PC-9 (cell line): Measurements from ENCODE around the gene RREB1. TPM values are rescaled to one million over a fixed set of nuclear protein-coding genes. Genes with fewer than 3 reads are reported as not detected.

Experiments
- BruUV-seq: library from RNA; stranded (reverse); fragments of 400-500 nt; replicated peaks from 2 replicates; lab custom pipeline; 2021; lab: Mats Ljungman, UMichigan
- CTCF ChIA-PET: fragments of 300-600 bp; sonication (Branson Sonifier 250); formaldehyde crosslinking; loops from one replicate; lab custom pipeline; 2022; ENCODE audit warnings: antibody characterized with exemption; lab: Charles Lee
- POLR2A ChIA-PET: fragments of 300-600 bp; sonication (Branson Sonifier 250); formaldehyde crosslinking; loops from one replicate; lab custom pipeline; 2022; ENCODE audit warnings: antibody characterized with exemption; ENCODE audit not compliant: unreplicated experiment; lab: Charles Lee
- DNase-seq, 2 experiments: peaks; one replicate each; pipeline versions ENCODE4 v3.0.0 to v3.0.0-alpha.2; 2015 to 2022; ENCODE audit warnings: mixed read lengths in 1 of 2
- H2AFZ ChIP-seq: fragments of 200-600 bp; sonication (generic); 2 replicates; pipeline ENCODE4 v1.8.1; 2017; ENCODE audit warnings: antibody characterized with exemption
- H3F3A ChIP-seq: fragments of 200-600 bp; sonication (generic); 2 replicates; pipeline ENCODE4 v1.8.1; 2017; ENCODE audit warnings: antibody characterized with exemption, mild to moderate bottlenecking, low read depth; ENCODE audit not compliant: insufficient read depth
- H3K27ac ChIP-seq: fragments of 200-600 bp; sonication (generic); 2 replicates; pipeline ENCODE4 v1.6.1; 2016; ENCODE audit warnings: mixed run types
- H3K27me3 ChIP-seq: fragments of 200-600 bp; sonication (generic); 2 replicates; pipeline ENCODE4 v1.6.1; 2016; ENCODE audit warnings: low read depth, mixed run types; ENCODE audit not compliant: insufficient read depth
- H3K36me3 ChIP-seq: fragments of 200-600 bp; sonication (generic); 2 replicates; pipeline ENCODE4 v1.6.1; 2016; ENCODE audit warnings: low read depth, mixed run types
- H3K4me1 ChIP-seq: fragments of 200-600 bp; sonication (generic); replicated peaks from 2 replicates; pipeline ENCODE4 v1.6.1; 2016; ENCODE audit warnings: mixed run types; ENCODE audit not compliant: insufficient read depth
- H3K4me2 ChIP-seq: fragments of 200-600 bp; sonication (generic); 2 replicates; pipeline ENCODE4 v1.6.1; 2017; ENCODE audit warnings: mixed run types
- H3K4me3 ChIP-seq: fragments of 200-600 bp; sonication (generic); 2 replicates; pipeline ENCODE4 v1.6.1; 2016; ENCODE audit warnings: mixed run types
- H3K79me2 ChIP-seq: fragments of 200-600 bp; sonication (generic); 2 replicates; pipeline ENCODE4 v1.6.1; 2017; ENCODE audit warnings: low read depth, mixed run types
- H3K9me2 ChIP-seq: fragments of 200-600 bp; sonication (generic); 2 replicates; pipeline ENCODE4 v1.8.1; 2017; ENCODE audit warnings: mild to moderate bottlenecking; ENCODE audit not compliant: insufficient read depth
- H3K9me3 ChIP-seq: fragments of 200-600 bp; sonication (generic); 2 replicates; pipeline ENCODE4 v1.8.1; 2016; ENCODE audit warnings: low read depth; ENCODE audit not compliant: insufficient read depth
- H4K20me1 ChIP-seq: fragments of 200-600 bp; sonication (generic); 2 replicates; pipeline ENCODE4 v1.8.1; 2017; ENCODE audit not compliant: insufficient read depth
- EZH2 ChIP-seq: fragments of 200-600 bp; sonication (generic); IDR thresholded peaks from 2 replicates; pipeline ENCODE4 v1.8.0; 2017; ENCODE audit warnings: antibody characterized with exemption, low read depth
- intact Hi-C: fragments of 100-400 bp; cut with micrococcal nuclease; formaldehyde crosslinking; loops from one replicate; pipeline ENCODE4 v1.10.0; 2022; ENCODE audit not compliant: unreplicated experiment
- total RNA-seq: library from RNA; stranded (reverse); gene quantifications from 2 replicates; pipeline ENCODE4 v1.2.3, GENCODE V29; 2021
- TF ChIP-seq, protein P1 (sequence below): fragments of 200-600 bp; sonication (generic); conservative IDR thresholded peaks from 2 replicates; pipeline ENCODE4 v1.6.1; 2017; ENCODE audit warnings: mixed run types, antibody characterized with exemption, mild to moderate bottlenecking, moderate library complexity

The RREB1 gene
- total RNA-seq, 1 experiment from 2014 or later, result 38.4 TPM

DNA sequence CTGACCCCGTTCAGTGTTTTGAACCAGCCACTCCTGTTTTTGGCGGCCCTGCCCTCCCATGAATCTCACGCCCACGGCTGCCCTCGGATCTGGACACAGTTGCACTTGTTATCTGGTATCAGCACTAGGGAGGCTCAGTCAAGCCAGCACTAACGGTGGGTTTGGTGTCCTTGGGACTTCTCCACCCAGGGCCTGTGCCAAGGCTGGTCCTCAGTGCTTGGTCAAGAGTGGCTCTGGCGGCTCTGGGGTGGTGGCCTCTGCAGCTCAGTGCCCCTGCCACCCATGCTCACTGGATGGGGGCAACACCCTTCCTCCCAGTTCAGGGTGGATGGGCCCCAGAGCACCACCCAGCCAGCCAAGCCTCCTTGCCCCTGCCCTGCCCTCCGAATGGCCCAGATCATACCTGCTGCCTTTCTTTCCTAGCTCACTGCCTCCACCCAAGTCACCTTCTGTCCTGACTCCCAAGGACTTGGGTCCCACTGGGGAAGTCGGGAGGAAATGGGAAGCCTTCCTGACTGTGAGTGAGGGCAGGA lies 150.5 kb downstream of the RREB1 start:
- Histone ChIP-seq H3F3A (no peaks in the 10 kb centered on the region), H3K4me2 (no peak overlapping the region), H3K27me3 (no peaks in the 10 kb centered on the region), H2AFZ (no peak overlapping the region), H3K36me3 (no peaks in the 10 kb centered on the region), H3K27ac (no peak overlapping the region), H3K4me1 (peaks cover 7% of the 10 kb centered on the region), H3K9me3 (no peaks in the 10 kb centered on the region), H4K20me1 (no peaks in the 10 kb centered on the region), H3K9me2 (no peaks in the 10 kb centered on the region), H3K79me2 (no peaks in the 10 kb centered on the region), H3K4me3 (no peak overlapping the region)
- intact Hi-C loops, result no loop called here
- ChIA-PET POLR2A (no interaction called here), CTCF (interaction anchor here (0.5 kb wide), 1 partner anchor 559 kb away, joined by 3 read pairs; no protein-coding TSS in a partner anchor)
- BruUV-seq, result no TSS peak
- no peak for DNase-seq
- TF ChIP-seq, protein P1, sequence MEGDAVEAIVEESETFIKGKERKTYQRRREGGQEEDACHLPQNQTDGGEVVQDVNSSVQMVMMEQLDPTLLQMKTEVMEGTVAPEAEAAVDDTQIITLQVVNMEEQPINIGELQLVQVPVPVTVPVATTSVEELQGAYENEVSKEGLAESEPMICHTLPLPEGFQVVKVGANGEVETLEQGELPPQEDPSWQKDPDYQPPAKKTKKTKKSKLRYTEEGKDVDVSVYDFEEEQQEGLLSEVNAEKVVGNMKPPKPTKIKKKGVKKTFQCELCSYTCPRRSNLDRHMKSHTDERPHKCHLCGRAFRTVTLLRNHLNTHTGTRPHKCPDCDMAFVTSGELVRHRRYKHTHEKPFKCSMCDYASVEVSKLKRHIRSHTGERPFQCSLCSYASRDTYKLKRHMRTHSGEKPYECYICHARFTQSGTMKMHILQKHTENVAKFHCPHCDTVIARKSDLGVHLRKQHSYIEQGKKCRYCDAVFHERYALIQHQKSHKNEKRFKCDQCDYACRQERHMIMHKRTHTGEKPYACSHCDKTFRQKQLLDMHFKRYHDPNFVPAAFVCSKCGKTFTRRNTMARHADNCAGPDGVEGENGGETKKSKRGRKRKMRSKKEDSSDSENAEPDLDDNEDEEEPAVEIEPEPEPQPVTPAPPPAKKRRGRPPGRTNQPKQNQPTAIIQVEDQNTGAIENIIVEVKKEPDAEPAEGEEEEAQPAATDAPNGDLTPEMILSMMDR, result no peak
- no peak for TF ChIP-seq EZH2

DNA sequence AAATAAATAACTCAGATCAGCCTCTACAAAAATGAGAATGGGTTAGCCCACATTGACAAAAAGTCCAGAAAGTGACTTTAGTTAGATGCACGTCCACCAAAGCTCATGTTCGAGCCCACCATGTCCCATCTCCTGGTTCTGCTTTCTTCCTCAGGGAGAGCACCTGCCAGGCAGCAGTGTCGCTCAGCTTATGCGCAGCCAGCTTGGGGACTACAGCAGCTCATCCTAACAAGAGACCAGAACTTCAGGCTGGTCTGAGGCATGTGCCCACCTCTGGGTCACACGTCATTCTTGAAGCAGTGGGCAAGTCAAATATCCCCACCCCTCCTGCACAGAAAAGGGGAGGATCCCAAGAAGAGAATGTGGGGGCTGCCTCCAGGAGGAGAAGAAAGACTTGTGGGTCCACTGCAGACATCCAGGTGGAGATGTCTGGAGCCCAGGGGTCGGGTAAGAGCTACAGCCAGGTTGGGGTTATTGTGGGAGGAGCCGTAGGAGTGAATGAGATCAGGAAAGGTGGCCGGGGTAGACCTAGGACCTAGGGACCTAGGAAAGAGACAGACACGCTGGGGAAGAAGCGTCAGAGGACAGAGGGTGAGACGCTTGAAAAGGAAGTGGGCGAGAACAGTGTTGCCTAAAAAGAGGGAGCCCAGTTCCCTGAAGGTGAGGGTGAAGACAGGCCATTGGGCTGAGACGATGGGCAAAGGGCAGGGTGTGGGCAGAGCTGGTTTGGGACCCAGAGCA lies 152.7 kb downstream of the RREB1 start:
- no peaks in the 10 kb centered on the region for H3K36me3 ChIP-seq
- H3K4me3 ChIP-seq, result peak overlapping the region; percentile 62; the same call in 1 of the 2 replicates
- H3K27me3 ChIP-seq, result no peaks in the 10 kb centered on the region
- no peaks in the 10 kb centered on the region for H4K20me1 ChIP-seq
- no peaks in the 10 kb centered on the region for H3K9me2 ChIP-seq
- CTCF ChIA-PET, result interaction anchor here (1.0 kb wide), 1 partner anchor 17 kb away, joined by 9 read pairs; no protein-coding TSS in a partner anchor
- no peaks in the 10 kb centered on the region for H3K9me3 ChIP-seq
- peak overlapping the region; percentile 85 for H3K4me2 ChIP-seq
- no peak for DNase-seq
- no TSS peak for BruUV-seq
- H2AFZ ChIP-seq, result peak overlapping the region; percentile 93
- intact Hi-C loops, result loop anchor here (10.0 kb wide), 1 partner anchor 804 kb away; the partner anchor contains the start of gene BLOC1S5
- H3K27ac ChIP-seq, result no peak overlapping the region; the same call in 1 of the 2 replicates
- no peaks in the 10 kb centered on the region for H3K79me2 ChIP-seq
- peaks cover 7% of the 10 kb centered on the region for H3K4me1 ChIP-seq
- H3F3A ChIP-seq, result no peaks in the 10 kb centered on the region
- TF ChIP-seq, protein P1, result no peak
- TF ChIP-seq EZH2, result no peak
- POLR2A ChIA-PET, result no interaction called here

- CTCF ChIA-PET, result interaction anchor here (1.0 kb wide), 1 partner anchor 18 kb away, joined by 9 read pairs; no protein-coding TSS in a partner anchor
- intact Hi-C loops, result loop anchor here (10.0 kb wide), 1 partner anchor 804 kb away; the partner anchor contains the start of gene BLOC1S5
- Histone ChIP-seq H3K79me2 (no peaks in the 10 kb centered on the region), H3F3A (no peaks in the 10 kb centered on the region), H3K4me3 (peak overlapping the region; percentile 62; the same call in 1 of the 2 replicates), H2AFZ (peak overlapping the region; percentile 93), H3K27ac (no peak overlapping the region; the same call in 1 of the 2 replicates), H3K9me3 (no peaks in the 10 kb centered on the region), H3K27me3 (no peaks in the 10 kb centered on the region), H3K4me1 (peaks cover 7% of the 10 kb centered on the region), H3K9me2 (no peaks in the 10 kb centered on the region), H3K4me2 (peak overlapping the region; percentile 85), H4K20me1 (no peaks in the 10 kb centered on the region), H3K36me3 (no peaks in the 10 kb centered on the region)
- TF ChIP-seq EZH2, result no peak
- TF ChIP-seq, protein P1, result no peak
- DNase-seq, result peak; percentile 74 to 92
- POLR2A ChIA-PET, result interaction anchor here (0.7 kb wide), 1 partner anchor 1160 kb away, joined by 3 read pairs; no protein-coding TSS in a partner anchor
- BruUV-seq, result no TSS peak
These were observed 153.5 kb downstream of the RREB1 start for GRCh38 chr6:7261032-7261841.
